BJ (cell line): ENCODE measurements around the gene CCDC136. TPM values are rescaled to one million over a fixed set of nuclear protein-coding genes. Genes with fewer than 3 reads are reported as not detected.

Source experiments
- CTCF ChIA-PET: fragments of 350-600 bp; formaldehyde crosslinking; extraction: SDS; loops from one replicate; lab custom pipeline; 2021; ENCODE audit warnings: antibody characterized with exemption, inconsistent platforms; lab: Yijun Ruan, JAX
- POLR2A ChIA-PET: fragments of 300-600 bp; sonication (Branson Sonifier 250); formaldehyde crosslinking; extraction: SDS; loops from one replicate; lab custom pipeline; 2021; ENCODE audit warnings: antibody characterized with exemption; lab: Charles Lee
- DNase-seq: peaks from one replicate; pipeline ENCODE4 v3.0.0-alpha.2; 2011; ENCODE audit warnings: low read depth
- H3K27me3 ChIP-seq: 2 replicates; pipeline ENCODE4 v1.6.0; 2011; ENCODE audit warnings: low read length; ENCODE audit not compliant: control insufficient read depth, insufficient read depth
- H3K36me3 ChIP-seq: 2 replicates; pipeline ENCODE4 v1.5.1; 2011; ENCODE audit warnings: low read length; ENCODE audit not compliant: control insufficient read depth, insufficient read depth
- H3K4me3 ChIP-seq: 2 replicates; pipeline ENCODE4 v1.5.1; 2011; ENCODE audit warnings: low read depth, mild to moderate bottlenecking, control low read depth, low read length
- polyA plus RNA-seq: library from polyadenylated mRNA; depleted of rRNA; stranded (reverse); fragments of >200 nt; gene quantifications from 2 replicates; pipeline ENCODE4 v1.2.3, GENCODE V29; 2011
- TF ChIP-seq, protein P1 (sequence below): IDR thresholded peaks from 2 replicates; pipeline ENCODE4 v1.5.1; 2011; ENCODE audit warnings: low read depth, mild to moderate bottlenecking, control low read depth, inconsistent platforms, low read length, moderate library complexity; ENCODE audit not compliant: insufficient read depth

CCDC136 gene
- polyA plus RNA-seq, 1 experiment, result 13.2 TPM

DNA sequence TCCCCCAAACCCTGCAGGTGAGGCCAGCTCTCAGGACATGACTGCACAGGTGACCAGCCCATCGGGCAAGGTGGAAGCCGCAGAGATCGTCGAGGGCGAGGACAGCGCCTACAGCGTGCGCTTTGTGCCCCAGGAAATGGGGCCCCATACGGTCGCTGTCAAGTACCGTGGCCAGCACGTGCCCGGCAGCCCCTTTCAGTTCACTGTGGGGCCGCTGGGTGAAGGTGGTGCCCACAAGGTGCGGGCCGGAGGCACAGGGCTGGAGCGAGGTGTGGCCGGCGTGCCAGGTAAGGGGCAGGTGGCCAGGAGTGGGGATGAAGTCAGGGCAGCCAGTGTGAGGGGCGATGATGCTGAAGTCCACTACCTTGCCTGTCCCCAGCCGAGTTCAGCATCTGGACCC lies 62.6 kb downstream of the CCDC136 start:
- peaks cover 76% of the 10 kb centered on the region for H3K36me3 ChIP-seq

DNA sequence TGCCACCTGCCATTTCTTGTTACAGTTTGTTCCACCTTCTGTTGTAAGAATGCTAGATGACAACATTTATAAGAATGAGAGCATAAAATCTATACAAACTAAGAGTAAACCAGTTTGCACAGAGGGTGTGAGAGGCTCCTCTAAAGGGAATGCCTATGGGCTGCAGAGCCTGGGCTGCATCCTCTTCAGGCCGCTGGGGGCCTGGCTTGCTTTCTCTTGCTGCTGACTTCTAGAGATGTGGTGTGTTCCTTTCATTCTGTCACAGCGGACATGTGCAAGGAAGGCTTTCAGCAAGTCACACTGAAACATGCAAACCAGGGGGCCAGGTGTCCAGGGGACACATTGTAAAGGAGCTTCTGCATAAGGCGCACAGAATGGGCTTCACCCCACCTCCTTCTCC lies 63.8 kb downstream of the CCDC136 start:
- H3K4me3 ChIP-seq, result no peak overlapping the region
- TF ChIP-seq, protein P1, sequence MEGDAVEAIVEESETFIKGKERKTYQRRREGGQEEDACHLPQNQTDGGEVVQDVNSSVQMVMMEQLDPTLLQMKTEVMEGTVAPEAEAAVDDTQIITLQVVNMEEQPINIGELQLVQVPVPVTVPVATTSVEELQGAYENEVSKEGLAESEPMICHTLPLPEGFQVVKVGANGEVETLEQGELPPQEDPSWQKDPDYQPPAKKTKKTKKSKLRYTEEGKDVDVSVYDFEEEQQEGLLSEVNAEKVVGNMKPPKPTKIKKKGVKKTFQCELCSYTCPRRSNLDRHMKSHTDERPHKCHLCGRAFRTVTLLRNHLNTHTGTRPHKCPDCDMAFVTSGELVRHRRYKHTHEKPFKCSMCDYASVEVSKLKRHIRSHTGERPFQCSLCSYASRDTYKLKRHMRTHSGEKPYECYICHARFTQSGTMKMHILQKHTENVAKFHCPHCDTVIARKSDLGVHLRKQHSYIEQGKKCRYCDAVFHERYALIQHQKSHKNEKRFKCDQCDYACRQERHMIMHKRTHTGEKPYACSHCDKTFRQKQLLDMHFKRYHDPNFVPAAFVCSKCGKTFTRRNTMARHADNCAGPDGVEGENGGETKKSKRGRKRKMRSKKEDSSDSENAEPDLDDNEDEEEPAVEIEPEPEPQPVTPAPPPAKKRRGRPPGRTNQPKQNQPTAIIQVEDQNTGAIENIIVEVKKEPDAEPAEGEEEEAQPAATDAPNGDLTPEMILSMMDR, result no peak
- H3K36me3 ChIP-seq, result peaks cover 65% of the 10 kb centered on the region
- CTCF ChIA-PET, result interaction anchor here (1.0 kb wide), 1 partner anchor 13 kb away, joined by 4 read pairs; no protein-coding TSS in a partner anchor
- no peaks in the 10 kb centered on the region for H3K27me3 ChIP-seq
- POLR2A ChIA-PET, result no interaction called here
- DNase-seq, result no peak

More for the DNA sequence above, 62.6 kb downstream of the CCDC136 start:
- POLR2A ChIA-PET, result no interaction called here
- no peak for DNase-seq
- Histone ChIP-seq H3K4me3 (no peak overlapping the region), H3K27me3 (no peaks in the 10 kb centered on the region)
- TF ChIP-seq, protein P1, result no peak
- CTCF ChIA-PET, result no interaction called here

DNA sequence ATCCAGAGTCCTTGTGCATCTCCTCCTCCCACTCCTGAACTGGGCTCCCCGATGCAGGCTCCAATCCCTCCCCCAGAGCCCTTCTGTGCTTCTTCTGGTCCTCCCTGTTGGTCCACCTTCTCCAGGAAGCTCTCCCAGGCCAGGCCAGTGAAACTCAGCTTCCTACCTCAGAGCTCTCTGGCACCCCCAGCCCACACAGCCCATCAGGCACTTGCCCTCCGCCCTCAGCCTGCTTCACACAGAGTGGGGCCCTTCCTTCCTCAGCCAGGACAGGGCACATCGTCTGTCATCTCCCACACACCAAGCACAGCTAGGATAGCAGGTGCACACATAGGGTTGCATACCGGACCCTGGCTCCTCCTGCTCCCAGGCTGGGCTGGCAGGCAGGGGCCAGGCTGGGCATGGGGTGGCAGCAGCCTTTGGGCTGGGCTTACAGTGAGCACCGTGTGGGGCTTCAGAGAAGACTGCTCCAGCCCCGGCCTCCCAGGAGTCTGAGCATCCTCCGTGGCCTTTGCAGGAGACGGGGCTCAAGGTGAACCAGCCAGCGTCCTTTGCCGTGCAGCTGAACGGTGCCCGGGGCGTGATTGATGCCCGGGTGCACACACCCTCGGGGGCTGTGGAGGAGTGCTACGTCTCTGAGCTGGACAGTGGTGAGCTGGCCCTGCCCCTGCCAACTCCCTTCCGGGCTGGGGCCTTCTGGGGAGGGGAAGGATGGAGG lies 64.4 kb downstream of the CCDC136 start:
- no peak for DNase-seq
- Histone ChIP-seq H3K27me3 (no peaks in the 10 kb centered on the region), H3K36me3 (peaks cover 59% of the 10 kb centered on the region), H3K4me3 (no peak overlapping the region)
- CTCF ChIA-PET, result interaction anchor here (0.6 to 1.0 kb wide), 2 partner anchors 14 to 375 kb away, joined by 3 to 4 read pairs; no protein-coding TSS in a partner anchor
- POLR2A ChIA-PET, result no interaction called here
- TF ChIP-seq, protein P1, result no peak

DNA sequence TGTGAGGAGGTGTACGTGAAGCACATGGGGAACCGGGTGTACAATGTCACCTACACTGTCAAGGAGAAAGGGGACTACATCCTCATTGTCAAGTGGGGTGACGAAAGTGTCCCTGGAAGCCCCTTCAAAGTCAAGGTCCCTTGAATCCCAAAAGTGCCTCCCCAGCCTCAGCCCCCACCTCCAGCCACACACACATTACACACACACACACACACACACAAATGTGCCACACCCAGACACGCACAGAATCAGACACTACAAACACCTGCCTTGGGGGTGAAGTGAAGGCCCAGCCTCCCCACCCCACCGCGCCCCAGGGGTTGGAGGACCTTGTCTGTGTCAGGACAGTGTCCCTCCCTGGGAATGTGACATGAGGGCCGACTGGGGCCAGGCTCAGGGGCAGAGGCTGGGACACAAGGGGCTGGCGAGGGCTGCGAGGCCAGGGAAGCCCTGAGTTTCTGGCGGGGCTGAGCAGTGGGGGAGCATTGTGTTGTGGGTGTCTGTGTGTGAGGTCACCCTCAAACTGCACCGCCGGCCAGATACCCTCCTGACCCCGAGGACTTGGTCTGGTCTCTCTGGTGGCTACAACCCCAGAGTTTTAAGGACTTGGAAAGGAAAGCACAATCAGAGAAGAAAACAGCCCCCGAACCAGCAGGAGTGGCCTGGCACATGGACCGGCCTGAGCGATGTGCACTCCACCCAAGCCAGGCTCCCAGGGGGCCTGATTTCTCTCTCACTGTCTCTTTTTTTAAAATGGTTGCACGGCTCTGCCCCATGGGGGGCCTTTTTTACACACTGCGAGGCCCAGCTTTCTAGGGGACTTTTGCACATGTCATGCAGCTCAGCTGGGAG lies 66.8 kb downstream of the CCDC136 start:
- no peak for DNase-seq
- Histone ChIP-seq H3K36me3 (peaks cover 41% of the 10 kb centered on the region), H3K4me3 (no peak overlapping the region), H3K27me3 (no peaks in the 10 kb centered on the region)
- ChIA-PET CTCF (interaction anchor here (1.3 to 1.9 kb wide), 2 partner anchors 25 to 250 kb away, joined by 3 to 10 read pairs; no protein-coding TSS in a partner anchor), POLR2A (no interaction called here)
- TF ChIP-seq, protein P1, result no peak
